IMR-90 (cell line): ENCODE data around the gene ADGRL3.

ENCODE experiments used
- CHD1 ChIP-seq: IDR thresholded peaks from 2 replicates; pipeline ENCODE4 v1.6.1; 2012; ENCODE audit warnings: low read depth, low read length, improper control_type of control experiment
- MAFK ChIP-seq: IDR thresholded peaks from 2 replicates; pipeline ENCODE4 v1.6.1; 2012; ENCODE audit warnings: low read depth, low read length, improper control_type of control experiment
- MAZ ChIP-seq: IDR thresholded peaks from 2 replicates; pipeline ENCODE4 v1.6.1; 2012; ENCODE audit warnings: low read depth, mild to moderate bottlenecking, low read length, improper control_type of control experiment, moderate library complexity, borderline replicate concordance
- MXI1 ChIP-seq: IDR thresholded peaks from 2 replicates; pipeline ENCODE4 v1.6.1; 2012; ENCODE audit warnings: low read depth, mild to moderate bottlenecking, low read length, moderate library complexity, borderline replicate concordance
- POLR2A ChIP-seq: IDR thresholded peaks from 2 replicates; pipeline ENCODE4 v1.6.1; 2012; ENCODE audit warnings: mild to moderate bottlenecking, low read depth, low read length
- RAD21 ChIP-seq: IDR thresholded peaks from 2 replicates; pipeline ENCODE4 v1.6.1; 2012; ENCODE audit warnings: low read length, improper control_type of control experiment
- RCOR1 ChIP-seq: IDR thresholded peaks from 2 replicates; pipeline ENCODE4 v1.6.1; 2012; ENCODE audit warnings: mild to moderate bottlenecking, low read length, improper control_type of control experiment; ENCODE audit not compliant: insufficient replicate concordance
- RFX5 ChIP-seq: IDR thresholded peaks from 2 replicates; pipeline ENCODE4 v1.8.0; 2012; ENCODE audit warnings: low read depth, mild to moderate bottlenecking, low read length, moderate library complexity
- SMC3 ChIP-seq: fragments of 150-350 bp; IDR thresholded peaks from 2 replicates; pipeline ENCODE4 v1.6.1; 2016; ENCODE audit warnings: low read depth, mild to moderate bottlenecking, antibody characterized with exemption, low read length, moderate library complexity
- TF ChIP-seq, protein P1 (sequence below): conservative IDR thresholded peaks from 2 replicates; pipeline ENCODE4 v1.5.1; 2012; ENCODE audit warnings: mild to moderate bottlenecking, low read depth, low read length, improper control_type of control experiment

GRCh38 chr4:61545902-61546480 is 345.9 kb downstream of the ADGRL3 start:
- TF ChIP-seq POLR2A (no peak), RFX5 (no peak), MXI1 (no peak), RAD21 (no peak), MAFK (no peak), SMC3 (no peak), RCOR1 (no peak), CHD1 (no peak), MAZ (no peak)
- TF ChIP-seq, protein P1, sequence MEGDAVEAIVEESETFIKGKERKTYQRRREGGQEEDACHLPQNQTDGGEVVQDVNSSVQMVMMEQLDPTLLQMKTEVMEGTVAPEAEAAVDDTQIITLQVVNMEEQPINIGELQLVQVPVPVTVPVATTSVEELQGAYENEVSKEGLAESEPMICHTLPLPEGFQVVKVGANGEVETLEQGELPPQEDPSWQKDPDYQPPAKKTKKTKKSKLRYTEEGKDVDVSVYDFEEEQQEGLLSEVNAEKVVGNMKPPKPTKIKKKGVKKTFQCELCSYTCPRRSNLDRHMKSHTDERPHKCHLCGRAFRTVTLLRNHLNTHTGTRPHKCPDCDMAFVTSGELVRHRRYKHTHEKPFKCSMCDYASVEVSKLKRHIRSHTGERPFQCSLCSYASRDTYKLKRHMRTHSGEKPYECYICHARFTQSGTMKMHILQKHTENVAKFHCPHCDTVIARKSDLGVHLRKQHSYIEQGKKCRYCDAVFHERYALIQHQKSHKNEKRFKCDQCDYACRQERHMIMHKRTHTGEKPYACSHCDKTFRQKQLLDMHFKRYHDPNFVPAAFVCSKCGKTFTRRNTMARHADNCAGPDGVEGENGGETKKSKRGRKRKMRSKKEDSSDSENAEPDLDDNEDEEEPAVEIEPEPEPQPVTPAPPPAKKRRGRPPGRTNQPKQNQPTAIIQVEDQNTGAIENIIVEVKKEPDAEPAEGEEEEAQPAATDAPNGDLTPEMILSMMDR: no peak
